H1 (cell line): Measurements from ENCODE around the gene PPP1R12B. TPM values are rescaled to one million over a fixed set of nuclear protein-coding genes. Genes with fewer than 3 reads are reported as not detected.

Experiments used
- BACH1 ChIP-seq: IDR thresholded peaks from 2 replicates; pipeline ENCODE4 v1.6.1; 2012; ENCODE audit warnings: low read length, improper control_type of control experiment
- BCL11A ChIP-seq, 2 experiments: IDR thresholded peaks; one replicate each; pipeline ENCODE4 v1.6.1; 2011; ENCODE audit warnings: low read depth in 2 of 2, low read length in 2 of 2, mild to moderate bottlenecking in 2 of 2
- CBX5 ChIP-seq: fragments of 300-800, 300-1000 bp; sonication (generic); IDR thresholded peaks from 2 replicates; pipeline ENCODE4 v1.7.1; 2016; ENCODE audit warnings: antibody characterized with exemption, low read length, low read depth
- POLR2A ChIP-seq, 2 experiments: IDR thresholded peaks; 1 replicate in 1 of 2; 2 replicates in 1 of 2; pipeline ENCODE4 v1.6.1; 2011; ENCODE audit warnings: low read depth in 2 of 2, low read length in 2 of 2, mild to moderate bottlenecking in 2 of 2; ENCODE audit errors: control extremely low read depth in 1 of 2
- SP2 ChIP-seq: IDR thresholded peaks from 2 replicates; pipeline ENCODE4 v1.6.1; 2012; ENCODE audit warnings: mild to moderate bottlenecking, low read length, inconsistent platforms
- polyA plus RNA-seq, 7 experiments: library from polyadenylated mRNA; depleted of rRNA in 3 of 7; stranded (reverse) in 5 of 7; unstranded in 2 of 7; fragments of >200 nt in 5 of 7; fragments of 200-250 nt in 2 of 7; gene quantifications; 1 replicate in 5 of 7; 2 replicates in 1 of 7; 4 replicates in 1 of 7; pipeline versions ENCODE4 v1.2.1 to v1.2.3, GENCODE V29; 2011 to 2013; ENCODE audit warnings: missing spikeins in 2 of 7, mixed read lengths in 2 of 7
- total RNA-seq: library from RNA; stranded (reverse); fragmentation: NEBNext Ultra II Directional; extraction: Animal tissue kit (Norgen Biotek cat#: 25700); gene quantifications from 2 replicates; pipeline ENCODE4 v1.2.1, GENCODE V29; 2021
- TF ChIP-seq, protein P1 (sequence below): IDR thresholded peaks from 2 replicates; pipeline ENCODE4 v1.6.1; 2011; ENCODE audit warnings: low read length, improper control_type of control experiment
- TF ChIP-seq, protein P2 (sequence below): IDR thresholded peaks from 2 replicates; pipeline ENCODE4 v1.6.1; 2012; ENCODE audit warnings: inconsistent platforms
- TF ChIP-seq, protein P3 (sequence below): IDR thresholded peaks from 2 replicates; pipeline ENCODE4 v1.6.1; 2012; ENCODE audit warnings: inconsistent platforms

PPP1R12B gene
- total and polyA plus RNA-seq, 2 of the 8 experiments (the other 6 are each of a cell fraction or from before 2014, with no cell fraction given), result 7.9 to 18.7 TPM

DNA sequence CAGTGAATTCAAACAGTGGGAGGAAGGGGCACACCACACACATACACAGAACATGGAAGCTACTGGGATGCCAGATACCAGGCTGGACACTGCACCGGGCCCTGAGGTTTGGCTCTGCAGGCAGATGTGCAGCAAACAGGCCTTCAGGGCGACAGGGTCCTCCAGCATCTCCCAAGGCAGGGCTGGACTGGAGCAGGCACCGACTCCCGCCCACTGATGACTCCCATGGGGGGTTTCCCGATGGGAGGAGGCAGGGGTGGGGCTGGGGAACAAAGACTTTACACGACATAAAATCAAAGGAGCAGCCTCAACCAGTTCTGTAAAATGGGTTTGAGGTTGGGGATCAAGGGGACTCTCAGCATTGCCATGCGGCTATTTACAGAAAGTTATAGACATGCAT lies 243.6 kb downstream of the PPP1R12B start (continued):
- TF ChIP-seq, protein P1, sequence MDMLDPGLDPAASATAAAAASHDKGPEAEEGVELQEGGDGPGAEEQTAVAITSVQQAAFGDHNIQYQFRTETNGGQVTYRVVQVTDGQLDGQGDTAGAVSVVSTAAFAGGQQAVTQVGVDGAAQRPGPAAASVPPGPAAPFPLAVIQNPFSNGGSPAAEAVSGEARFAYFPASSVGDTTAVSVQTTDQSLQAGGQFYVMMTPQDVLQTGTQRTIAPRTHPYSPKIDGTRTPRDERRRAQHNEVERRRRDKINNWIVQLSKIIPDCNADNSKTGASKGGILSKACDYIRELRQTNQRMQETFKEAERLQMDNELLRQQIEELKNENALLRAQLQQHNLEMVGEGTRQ, result no peak
- TF ChIP-seq, protein P2, sequence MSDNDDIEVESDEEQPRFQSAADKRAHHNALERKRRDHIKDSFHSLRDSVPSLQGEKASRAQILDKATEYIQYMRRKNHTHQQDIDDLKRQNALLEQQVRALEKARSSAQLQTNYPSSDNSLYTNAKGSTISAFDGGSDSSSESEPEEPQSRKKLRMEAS, result no peak
- TF ChIP-seq BACH1 (no peak), CBX5 (no peak), POLR2A (IDR thresholded peaks at IDR 0.05; ENCODE audit: control extremely low read depth in 1 of 2, low read depth in 2 of 2, low read length in 2 of 2) (no peak), BCL11A (IDR thresholded peaks at IDR 0.05; ENCODE audit: low read depth in 2 of 2, low read length in 2 of 2) (no peak), SP2 (no peak)
- TF ChIP-seq, protein P3, sequence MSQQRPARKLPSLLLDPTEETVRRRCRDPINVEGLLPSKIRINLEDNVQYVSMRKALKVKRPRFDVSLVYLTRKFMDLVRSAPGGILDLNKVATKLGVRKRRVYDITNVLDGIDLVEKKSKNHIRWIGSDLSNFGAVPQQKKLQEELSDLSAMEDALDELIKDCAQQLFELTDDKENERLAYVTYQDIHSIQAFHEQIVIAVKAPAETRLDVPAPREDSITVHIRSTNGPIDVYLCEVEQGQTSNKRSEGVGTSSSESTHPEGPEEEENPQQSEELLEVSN, result no peak
